ENCODE data around the gene XPO5. TPM values are rescaled to one million over a fixed set of nuclear protein-coding genes. Genes with fewer than 3 reads are reported as not detected.
A peak's percentile ranks its signal among the peaks of the same experiment; 100 is the strongest.

Gene XPO5
- total RNA-seq, 2 donors from 2014 or later, result 16.8 to 20.5 TPM

- intact Hi-C loops (cut with DNase I), result no loop called here
- 5 to 10% methylated on average over 3 of the region's 3 CpGs for WGBS, 2 donors
- H3K9me3 ChIP-seq, result no peaks in the 10 kb centered on the region
- peaks cover 45% of the 10 kb centered on the region for H3K4me1 ChIP-seq
- peak overlapping the region in 3 of 4 donors; percentile 75 to 83 (median 76) for H3K27ac ChIP-seq
- no peaks in the 10 kb centered on the region for H3K36me3 ChIP-seq (replicated peaks in 1 of 2; ENCODE audit: insufficient read depth in 1 of 2, low read depth in 2 of 2)
- peak overlapping the region; percentile 53 to 80 for H3K4me3 ChIP-seq
- no peaks in the 10 kb centered on the region for H3K27me3 ChIP-seq
- no peak for ATAC-seq
- TF ChIP-seq CTCF (IDR thresholded peaks at IDR 0.05), result no peak
- no peak for DNase-seq
These were observed 97.8 kb downstream of the XPO5 start for GRCh38 chr6:43478008-43478372.

GRCh38 chr6:43477235-43478007 is 98.4 kb downstream of the XPO5 start, which contains the start of gene TJAP1:
Gene TJAP1, plus strand, starts transcription at chr6:43477570. Its CDS starts 21,432 bp downstream, at chr6:43499002.
- ATAC-seq, result peak; percentile 100
- Histone ChIP-seq H3K4me3 (peak within 1 kb of the TSS; percentile 53 to 80), H3K4me1 (peaks cover 45% of the 10 kb centered on the region), H3K27ac (peak within 1 kb of the TSS; percentile 40 to 83 (median 76)), H3K36me3 (replicated peaks in 1 of 2; ENCODE audit: insufficient read depth in 1 of 2, low read depth in 2 of 2) (no peaks in the 10 kb centered on the region), H3K27me3 (no peaks in the 10 kb centered on the region), H3K9me3 (no peaks in the 10 kb centered on the region)
- WGBS, 2 donors, result 0 to 1% methylated on average over 33 to 34 of the region's 34 CpGs
- TF ChIP-seq POLR2A (IDR thresholded peaks at IDR 0.05) (peak; percentile 67 to 92 (median 91)), CTCF (IDR thresholded peaks at IDR 0.05) (no peak)
- peak; percentile 93 to 95 (median 94) for DNase-seq
- intact Hi-C loops (cut with DNase I), result no loop called here

DNA sequence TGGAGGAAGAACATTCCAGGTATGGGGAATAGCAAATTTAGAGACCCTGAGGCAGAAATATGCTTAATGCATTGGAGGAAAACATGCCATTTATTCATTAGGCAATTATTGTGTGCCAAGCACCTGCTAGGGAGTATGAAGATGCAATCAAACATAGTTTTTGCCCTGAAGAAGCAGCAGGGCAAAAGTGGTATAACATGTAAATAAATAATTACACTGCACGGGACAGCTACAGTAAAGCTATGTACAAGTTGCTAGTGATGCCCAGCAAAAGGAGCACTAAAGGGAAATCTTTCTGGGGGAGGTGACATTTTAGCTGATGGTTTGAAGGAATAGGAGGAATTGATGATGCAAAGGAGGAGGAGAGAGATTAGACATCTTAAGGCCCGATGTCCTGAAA is 99.1 kb downstream of the XPO5 start:
- no peak overlapping the region for H3K4me3 ChIP-seq
- DNase-seq, result no peak

DNA sequence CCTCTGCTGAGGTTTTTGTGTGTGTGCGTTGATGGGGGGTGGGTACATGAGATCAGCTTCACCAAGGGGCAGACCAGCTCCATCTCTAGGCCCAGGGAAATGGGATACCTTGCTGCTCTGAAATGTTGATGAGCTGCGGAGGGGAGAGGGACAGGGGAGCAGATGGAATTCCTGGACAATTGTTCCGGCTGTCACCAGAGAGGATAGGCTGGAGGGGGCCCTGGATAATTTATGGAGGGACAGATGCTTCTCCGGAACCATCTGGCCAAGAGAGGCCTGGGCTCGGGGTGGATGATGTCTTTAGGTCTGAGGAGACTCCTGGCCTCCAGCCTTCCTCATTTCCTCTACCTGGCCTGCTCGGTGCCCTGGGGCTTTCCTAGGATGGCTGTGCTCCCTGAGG is 100.3 kb downstream of the XPO5 start:
- TF ChIP-seq CTCF (IDR thresholded peaks at IDR 0.05) (no peak), POLR2A (IDR thresholded peaks at IDR 0.05) (no peak)
- Histone ChIP-seq H3K9me3 (no peaks in the 10 kb centered on the region), H3K36me3 (replicated peaks in 1 of 2; ENCODE audit: insufficient read depth in 1 of 2, low read depth in 2 of 2) (no peaks in the 10 kb centered on the region), H3K27me3 (no peaks in the 10 kb centered on the region), H3K27ac (no peak overlapping the region), H3K4me3 (no peak overlapping the region), H3K4me1 (peaks cover 31% of the 10 kb centered on the region)
- intact Hi-C loops (cut with DNase I), result no loop called here
- DNase-seq, result no peak
- 67 to 79% methylated on average over 5 to 6 of the region's 6 CpGs for WGBS, 2 donors
- no peak for ATAC-seq

More for the DNA sequence above, 99.1 kb downstream of the XPO5 start:
- no peaks in the 10 kb centered on the region for H3K36me3 ChIP-seq (replicated peaks in 1 of 2; ENCODE audit: insufficient read depth in 1 of 2, low read depth in 2 of 2)
- H3K27ac ChIP-seq, result peak overlapping the region in 3 of 4 donors; percentile 75 to 83 (median 76)
- WGBS, 2 donors, result 24 to 33% methylated on average over 2 of the region's 2 CpGs
- ATAC-seq, result no peak
- peaks cover 41% of the 10 kb centered on the region for H3K4me1 ChIP-seq
- intact Hi-C loops (cut with DNase I), result no loop called here
- no peak for TF ChIP-seq CTCF (IDR thresholded peaks at IDR 0.05)
- TF ChIP-seq POLR2A (IDR thresholded peaks at IDR 0.05), result no peak
- no peaks in the 10 kb centered on the region for H3K9me3 ChIP-seq
- H3K27me3 ChIP-seq, result no peaks in the 10 kb centered on the region

DNA sequence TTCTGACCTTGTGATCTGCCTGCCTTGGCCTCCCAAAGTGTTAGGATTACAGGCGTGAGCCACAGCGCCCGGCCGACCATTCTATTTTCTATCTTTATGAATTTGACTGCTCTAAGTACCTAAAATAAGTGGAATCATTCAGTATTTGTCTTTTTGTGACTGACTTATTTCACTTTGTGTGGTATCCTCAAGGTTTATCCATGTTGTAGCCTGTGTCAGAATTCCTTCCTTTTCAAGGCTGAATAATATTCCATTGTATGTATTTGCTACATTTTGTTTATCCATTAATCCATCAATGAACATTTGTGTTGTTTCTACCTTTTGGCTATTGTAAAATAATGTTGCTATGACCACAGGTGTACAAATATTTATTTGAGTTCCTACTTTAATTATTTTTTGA is 103.3 kb downstream of the XPO5 start:
- intact Hi-C loops (cut with DNase I), result no loop called here
- DNase-seq (no peak), ATAC-seq (no peak)
- H3K27me3 ChIP-seq, result no peaks in the 10 kb centered on the region
- H3K27ac ChIP-seq, result no peak overlapping the region
- H3K4me1 ChIP-seq, result peaks cover 4% of the 10 kb centered on the region
- no peaks in the 10 kb centered on the region for H3K36me3 ChIP-seq (replicated peaks in 1 of 2; ENCODE audit: insufficient read depth in 1 of 2, low read depth in 2 of 2)
- H3K4me3 ChIP-seq, result no peak overlapping the region
- 92 to 95% methylated on average over 4 of the region's 4 CpGs for WGBS, 2 donors
- H3K9me3 ChIP-seq, result no peaks in the 10 kb centered on the region
- TF ChIP-seq POLR2A (IDR thresholded peaks at IDR 0.05) (no peak), CTCF (IDR thresholded peaks at IDR 0.05) (no peak)
